ENCODE data around the gene DNM3.
"Not testable (repeated sequence)": the region's sequence is repeated elsewhere in the genome, so short reads cannot be mapped to it uniquely, and the experiment has no call there.

The DNM3 gene

DNA sequence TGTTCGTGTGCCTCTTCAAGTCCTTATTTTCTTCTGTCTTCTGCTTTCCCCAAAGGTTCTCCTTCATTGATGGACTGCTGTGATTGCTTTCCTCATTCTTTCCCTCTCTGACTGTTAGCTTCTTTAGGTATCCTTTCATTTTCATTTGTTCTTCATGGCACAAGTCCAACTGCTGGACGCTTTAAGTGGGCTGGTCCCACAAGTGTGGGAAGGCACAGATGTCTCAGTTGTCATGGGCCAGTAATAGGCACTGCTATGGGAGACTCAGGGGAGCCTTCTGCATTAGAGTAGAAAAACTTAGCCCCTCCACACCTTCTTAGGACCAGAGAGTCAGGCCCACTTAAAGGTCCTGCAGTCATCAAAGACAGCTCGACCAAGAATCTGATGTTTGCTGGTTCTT, 456.8 kb downstream of the DNM3 start:
- no peak for DNase-seq

DNA sequence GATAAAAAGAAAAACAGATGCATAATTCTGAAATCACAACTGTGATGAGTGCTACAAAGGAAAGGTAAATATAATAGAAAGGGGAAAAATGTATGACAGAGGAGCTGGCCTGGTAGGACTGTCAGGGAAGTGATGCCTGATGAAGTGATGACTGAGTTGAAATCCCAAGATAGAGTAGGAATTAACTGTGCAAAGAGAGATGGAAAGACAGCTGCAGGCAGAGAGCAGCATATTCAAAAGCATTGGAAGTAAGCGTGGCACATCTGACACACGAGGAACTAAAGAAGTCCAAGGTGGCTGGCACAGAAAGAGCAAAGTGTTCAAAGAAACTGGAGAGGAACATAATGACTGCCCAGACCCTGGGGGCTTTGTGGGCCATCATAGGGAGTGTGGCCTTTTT, 457.6 kb downstream of the DNM3 start:
- no peak for DNase-seq

DNA sequence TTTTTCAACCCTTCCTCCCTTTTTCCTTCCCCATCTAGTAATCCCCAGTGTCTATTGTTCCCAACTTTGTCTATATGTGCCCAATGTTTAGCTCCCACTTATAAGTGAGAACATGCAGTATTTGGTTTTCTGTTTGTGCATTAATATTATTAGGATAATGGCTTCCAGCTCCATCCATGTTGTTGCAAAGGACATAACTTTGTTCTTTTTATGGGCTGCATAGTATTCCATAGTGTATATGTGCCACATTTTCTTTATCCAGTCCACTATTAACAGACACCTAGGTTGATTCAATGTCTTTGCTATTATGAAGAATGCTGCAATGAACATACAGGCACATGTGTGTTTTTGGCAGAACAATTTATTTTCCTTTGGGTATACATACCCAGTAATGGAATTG, 458.2 kb downstream of the DNM3 start:
- no peak for DNase-seq

DNA sequence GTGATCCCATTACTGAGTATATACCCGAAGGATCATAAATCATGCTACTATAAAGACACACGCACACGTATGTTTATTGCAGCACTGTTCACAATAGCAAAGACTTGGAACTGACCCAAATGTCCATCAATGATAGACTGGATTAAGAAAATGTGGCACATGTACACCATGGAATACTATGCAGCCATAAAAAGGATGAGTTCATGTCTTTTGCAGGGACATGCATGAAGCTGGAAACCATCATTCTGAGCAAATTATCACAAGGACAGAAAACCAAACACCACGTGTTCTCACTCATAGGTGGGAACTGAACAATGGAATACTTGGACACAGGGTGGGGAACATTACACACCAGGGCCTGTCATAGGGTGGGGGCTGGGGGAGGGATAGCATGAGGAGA, 466.2 kb downstream of the DNM3 start:
- not testable (repeated sequence) for DNase-seq

DNA sequence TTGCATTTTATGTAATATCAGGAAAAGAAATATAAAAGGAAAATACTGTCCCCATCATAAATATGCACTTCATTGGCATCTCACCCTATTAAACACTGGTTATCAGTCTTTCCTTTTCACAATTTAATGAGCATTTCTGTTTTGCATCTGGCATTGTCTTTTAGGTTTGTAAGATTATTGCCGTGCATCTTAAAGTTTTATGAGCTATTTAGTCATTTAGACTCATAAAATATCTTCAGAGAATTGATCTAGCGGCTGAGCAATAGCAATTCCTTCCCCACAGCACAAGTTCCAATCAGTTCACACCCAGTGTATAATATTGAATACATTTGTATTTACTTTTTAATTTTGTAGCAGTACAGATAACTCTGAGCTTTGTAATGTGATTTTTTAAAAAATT, 466.8 kb downstream of the DNM3 start:
- DNase-seq, result no peak

DNA sequence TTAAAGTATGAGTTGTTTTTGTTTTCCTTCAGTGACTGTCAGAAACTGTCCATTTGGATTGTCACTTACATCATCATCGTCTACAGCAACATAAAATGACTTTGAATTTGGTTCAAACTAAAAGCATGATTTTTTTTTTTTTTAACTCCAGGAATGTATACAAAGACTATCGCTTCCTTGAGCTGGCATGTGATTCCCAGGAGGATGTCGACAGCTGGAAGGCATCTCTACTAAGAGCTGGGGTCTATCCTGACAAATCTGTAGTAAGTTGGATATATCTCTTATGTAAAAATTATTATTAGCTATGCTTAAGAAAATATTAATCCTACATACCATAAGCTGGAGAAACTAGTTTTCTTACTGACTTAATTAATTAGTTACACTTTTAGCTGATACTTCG, 467.3 kb downstream of the DNM3 start:
- DNase-seq, result no peak

DNA sequence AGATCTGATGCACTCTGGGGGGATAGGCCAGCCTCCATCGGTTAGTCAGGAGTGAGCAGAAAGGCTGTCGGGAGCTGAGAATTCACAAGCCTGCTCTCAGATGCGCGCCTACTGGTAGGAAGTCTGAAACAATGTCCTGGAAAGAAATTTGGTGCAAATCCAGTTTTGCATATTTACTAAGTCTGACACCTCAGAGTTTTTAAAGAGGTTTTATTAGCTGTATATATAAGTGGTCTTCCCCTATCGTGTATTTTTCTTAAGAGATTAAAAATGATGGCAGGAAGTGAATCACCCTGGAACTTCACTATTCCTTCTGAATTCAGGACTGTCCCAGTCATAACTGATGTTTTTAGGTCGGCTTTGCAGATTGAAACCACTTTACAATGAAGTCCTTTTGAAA, 479.4 kb downstream of the DNM3 start:
- no peak for DNase-seq

DNA sequence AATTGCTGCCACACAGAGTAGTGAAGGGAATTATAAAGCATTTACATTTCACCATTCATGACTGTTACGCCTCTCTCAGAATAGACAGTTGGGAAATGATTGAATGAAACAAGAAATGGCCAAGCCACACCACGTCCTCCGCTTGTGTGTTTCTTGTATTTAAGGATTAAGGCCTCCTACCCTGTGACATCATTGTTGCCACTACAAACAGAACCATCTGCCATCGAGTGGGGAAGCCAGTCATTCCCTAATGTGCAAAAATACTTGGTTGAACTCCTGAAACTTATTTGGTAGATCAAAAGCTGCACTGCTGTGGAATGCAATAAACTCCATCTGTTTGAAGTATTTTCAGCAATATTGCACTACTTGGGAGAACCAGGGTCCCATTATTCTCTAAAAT, 480.2 kb downstream of the DNM3 start:
- no peak for DNase-seq

DNA sequence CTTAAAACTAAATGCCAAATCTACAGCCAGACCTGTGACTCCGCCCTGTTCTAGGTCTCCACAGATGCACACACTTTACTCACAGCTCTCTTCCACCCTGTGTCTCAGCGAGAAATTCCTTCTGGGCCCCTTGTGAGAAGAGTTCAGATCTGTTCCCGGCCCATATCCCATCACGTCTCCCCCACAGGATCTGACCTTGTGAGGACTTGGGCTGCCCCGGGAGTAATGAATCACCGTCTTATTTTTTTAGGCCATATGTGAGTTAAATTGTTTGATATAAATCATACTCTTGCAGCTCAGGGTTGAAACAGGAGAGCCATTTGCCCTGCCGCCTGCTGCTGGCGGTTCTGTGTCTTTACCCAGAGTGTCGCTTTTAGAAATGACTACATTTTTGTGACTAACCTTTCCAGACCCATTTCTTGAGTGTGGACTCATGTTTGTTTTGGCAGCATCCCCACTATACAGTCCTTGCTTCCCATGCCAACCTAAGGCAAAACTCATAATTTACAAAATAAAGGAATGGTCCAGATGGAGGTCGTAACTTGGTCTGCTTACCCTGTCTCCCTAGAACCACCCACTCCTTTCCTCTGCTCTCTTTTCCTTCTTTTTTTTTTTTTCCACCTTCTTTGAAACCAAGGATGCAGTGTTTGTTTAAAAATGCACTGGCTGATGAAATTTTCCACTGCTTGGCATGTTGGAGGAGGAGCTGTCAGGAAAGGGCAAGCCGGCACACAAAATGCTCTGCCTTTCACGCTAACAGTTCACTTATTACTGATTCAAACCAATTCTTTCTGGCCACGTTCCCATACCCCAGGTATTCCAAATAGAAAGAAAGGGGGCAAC, 481.1 kb downstream of the DNM3 start:
- DNase-seq, result no peak

DNA sequence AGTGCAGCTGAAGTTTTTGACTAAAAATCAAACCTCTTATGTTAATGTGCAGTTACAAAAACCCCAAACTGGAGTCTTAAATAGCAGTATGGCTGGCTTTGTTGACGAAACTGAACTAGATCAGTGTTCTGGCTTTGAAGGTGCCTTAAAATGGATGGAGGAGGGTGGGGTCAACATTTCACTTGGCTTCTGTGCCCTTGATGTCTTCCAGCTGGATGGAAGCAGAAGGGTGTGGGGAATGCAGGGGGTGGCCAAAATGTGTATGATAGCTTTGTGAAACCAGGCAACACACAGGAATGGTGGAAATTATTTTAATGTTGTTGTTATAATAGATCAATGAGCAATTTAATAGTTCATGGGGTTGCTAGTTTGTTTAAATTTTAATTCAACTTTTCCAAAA, 482.4 kb downstream of the DNM3 start:
- no peak for DNase-seq

DNA sequence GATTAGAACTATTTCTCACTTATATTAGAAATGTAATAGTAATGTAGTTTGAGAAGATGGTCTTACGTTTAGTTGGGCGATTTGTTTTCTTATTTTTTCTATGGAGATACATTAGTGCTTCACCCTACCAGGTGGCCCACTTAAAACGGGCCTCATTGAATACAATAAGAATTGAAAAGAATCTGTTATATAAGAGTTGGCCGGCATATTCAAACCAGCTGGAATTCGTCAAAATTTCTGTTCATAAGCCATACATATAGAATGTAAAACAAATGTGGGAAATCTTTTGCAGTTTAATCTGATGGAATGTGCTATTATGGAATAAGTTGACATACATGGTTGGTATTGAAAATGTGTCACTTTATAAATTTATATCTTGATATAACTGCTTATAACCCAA, 482.8 kb downstream of the DNM3 start:
- DNase-seq, result no peak

DNA sequence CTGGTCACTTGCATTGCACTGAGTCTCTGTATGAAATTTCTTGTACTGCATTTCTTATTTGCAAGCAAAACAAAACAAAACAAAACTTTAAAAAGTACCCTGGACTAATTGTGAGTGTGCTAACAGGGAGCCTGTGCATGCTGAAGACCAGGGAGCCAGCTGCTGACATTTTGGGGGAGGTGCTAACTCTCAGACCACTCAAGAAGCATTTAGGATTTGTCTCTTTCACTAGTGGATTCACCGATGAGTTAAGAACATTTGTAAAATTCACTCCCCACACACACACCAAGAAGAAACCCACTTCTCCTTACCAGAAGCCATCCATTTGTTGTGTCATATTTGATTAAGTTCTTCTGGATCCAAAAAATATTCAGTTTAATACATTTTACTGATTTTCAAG, 483.5 kb downstream of the DNM3 start:
- DNase-seq, result no peak

DNA sequence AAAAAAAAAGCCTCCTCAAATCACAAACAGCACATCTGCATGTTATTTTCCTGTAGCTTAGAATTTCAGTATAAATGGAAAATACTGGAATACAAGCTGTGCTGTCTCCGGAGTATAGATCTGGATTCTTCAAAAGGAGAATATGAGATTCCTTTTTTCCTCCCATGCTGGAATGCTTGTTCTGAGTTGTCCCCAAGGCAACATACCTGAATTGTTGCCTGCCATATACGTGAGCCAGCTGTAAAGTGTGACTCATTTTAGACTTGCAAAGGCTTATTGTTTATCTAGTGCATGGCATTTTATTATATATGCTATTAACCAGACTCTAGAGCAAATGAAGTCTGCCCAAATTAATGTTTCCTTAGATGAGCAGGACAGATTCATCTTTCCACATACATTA, 484.2 kb downstream of the DNM3 start:
- no peak for DNase-seq

DNA sequence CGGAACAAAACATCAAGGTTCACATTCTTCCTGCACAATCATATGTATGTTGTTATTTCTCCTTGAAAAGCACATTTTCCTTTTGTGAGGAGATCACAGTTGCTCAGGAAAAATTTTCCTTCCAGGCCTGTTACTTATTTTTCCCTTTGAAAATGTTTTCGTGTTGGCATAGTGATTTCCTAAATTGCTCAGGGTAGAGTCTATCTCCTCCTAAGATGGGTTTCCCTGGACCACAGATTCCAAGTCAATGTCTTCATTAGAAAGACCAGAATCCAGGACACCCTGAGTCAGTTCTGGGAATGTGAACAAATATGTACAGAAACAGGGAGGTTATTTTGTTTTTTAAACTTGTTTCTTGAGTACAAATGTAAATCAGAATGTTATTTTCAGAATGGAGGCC, 484.8 kb downstream of the DNM3 start:
- no peak for DNase-seq

DNA sequence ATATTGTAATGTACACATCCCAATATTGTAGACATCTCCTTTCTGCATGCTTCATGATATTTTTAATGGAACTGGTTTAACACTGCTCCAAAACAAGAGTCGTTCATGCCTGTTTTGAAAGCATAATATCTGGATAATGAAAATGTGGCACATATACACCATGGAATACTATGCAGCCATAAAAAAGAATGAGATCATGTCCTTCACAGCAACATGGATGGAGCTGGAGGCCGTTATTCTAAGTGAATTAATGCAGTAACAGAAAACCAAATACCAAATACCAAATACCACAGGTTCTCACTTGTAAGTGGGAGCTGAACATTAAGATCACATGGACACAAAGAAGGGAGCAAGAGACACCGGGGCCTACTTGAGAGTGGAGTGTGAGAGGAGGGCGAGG, 487.0 kb downstream of the DNM3 start:
- no peak for DNase-seq

DNA sequence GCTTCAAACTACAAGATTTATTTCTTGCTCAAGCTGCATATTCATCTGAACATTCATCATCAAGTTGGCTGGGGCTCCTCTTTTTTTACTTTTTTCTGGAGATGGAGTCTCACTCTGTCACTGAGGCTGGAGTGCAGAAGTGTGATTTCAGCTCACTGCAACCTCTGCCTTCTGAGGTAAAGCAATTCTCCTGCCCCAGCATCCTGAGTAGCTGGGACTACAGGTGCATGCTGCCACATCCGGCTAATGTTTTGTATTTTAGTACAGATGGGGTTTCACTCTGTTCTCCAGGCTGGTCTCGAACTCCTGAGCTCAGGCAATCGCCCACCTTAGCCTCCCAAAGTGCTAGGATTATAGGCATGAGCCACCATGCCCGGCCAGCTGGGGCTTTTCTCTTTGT, 490.9 kb downstream of the DNM3 start:
- DNase-seq, result no peak

DNA sequence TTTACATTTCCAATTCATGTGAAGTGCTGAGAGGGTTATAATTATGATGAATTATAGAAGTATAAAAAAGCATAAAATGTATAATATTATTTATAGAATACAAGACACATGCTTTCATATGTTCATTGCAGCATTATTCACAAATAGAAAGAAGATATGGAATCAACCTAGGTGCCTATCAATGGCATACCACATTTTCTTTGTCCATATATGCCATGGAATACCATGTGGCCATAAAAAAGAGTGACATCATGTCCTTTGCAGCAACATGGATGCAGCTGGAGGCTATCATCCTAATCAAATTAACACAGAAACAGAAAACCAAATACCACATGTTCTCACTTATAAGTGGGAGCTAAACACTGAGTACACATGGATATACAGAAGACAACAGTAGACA, 494.1 kb downstream of the DNM3 start:
- DNase-seq, result no peak

DNA sequence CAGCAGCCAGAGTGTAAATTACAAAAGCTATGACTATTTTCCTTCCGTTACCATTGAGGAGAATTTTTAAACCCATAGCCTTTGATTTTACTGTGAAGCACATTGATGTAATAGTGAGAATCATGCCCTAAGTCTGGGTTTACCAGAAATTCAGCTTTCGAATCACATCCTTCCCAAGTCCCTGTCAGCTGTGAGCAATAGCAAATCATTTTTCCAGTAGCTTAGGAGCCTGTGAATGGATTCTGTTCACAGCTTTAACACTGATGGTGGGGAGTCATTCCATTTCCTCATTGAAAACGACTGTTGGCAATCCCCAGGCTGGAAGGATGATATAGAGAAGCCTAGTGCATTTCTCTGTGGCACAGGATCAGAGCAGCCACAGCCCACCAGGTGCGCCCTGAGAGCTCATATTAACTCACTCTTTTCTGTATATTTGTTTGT, 497.0 kb downstream of the DNM3 start:
- no peak for DNase-seq

DNA sequence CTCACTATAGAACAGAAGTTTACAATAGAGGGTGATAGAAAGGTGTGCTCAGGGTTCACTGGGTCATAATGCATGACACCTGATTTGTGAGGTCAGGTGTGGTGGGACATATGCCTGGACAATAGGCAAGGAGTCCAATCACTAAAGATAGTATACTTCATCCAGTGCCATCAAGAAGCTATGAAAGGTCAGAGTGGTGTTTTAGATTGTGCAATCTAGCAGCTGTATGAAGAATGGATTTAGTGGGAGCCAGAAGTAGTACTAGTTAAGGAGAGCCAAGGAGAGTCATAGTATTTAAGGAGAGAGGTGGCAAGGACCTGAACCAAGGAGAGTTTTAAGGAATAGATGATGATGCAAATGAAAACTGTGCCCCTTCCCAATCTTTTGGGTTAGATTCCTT, 498.5 kb downstream of the DNM3 start:
- no peak for DNase-seq

DNA sequence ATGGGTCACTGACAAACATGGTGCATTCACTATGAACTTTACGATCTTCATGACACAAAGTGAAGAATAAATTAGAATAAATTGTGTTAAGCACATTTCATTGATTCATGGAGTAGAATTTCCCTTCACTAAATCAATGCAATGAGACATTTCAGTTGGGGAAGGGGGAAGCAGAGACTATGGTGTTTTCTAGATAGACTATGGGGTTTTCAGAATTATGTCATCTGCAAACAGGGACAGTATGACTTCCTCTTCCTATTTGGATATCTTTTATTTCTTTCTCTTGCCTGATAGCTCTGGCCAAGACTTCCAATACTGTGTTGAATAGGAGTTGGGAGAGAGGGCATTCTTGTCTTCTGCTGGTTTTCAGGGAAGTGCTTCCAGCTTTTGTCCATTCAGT, 499.2 kb downstream of the DNM3 start:
- DNase-seq, result no peak

DNA sequence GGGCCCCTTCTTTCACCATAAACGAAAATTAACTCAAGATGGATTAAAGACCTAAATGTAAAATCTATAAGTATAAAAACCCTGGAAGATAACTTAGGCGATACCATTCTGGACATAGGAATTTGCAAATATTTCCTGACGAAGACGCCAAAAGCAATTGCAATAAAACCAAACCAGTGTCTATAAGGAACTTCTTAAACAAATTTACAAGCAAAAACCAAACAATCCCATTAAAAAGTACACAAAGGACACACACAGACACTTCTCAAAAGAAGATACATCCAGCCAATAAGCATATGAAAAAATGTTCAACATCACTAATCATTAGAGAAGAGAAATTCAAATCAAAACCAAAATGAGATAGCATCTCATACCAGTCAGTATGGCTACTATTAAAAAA, 500.4 kb downstream of the DNM3 start:
- no peak for DNase-seq

DNA sequence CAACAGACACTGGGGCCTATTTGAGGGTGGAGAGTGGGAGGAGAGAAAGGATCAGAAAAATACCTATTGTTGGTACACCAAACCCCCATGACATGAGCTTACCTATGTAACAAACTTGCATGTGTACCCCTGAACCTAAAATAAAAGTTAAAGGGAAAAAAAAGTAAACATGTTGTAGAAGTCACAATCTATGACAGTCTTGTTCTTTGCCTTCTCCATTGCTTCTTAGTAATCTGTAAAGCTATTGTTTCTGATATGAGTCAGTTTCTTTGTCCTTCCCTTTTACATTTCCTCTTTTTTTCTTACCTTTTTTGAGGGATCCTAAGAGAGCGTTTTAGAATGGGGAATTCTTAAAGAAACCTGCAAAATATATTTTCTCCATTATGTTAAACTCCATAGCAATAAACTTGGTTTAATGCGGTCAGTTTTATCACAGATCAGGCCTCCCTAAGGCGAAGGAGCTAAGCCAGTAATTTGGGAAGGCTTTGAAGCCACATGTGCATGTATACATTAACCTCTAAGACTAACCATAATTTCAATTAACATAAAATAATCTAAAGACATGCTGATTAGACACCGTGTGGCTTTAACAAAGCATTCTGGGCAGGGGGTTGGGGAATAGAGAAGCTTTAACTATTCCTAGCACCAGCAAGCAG, 501.4 kb downstream of the DNM3 start:
- no peak for DNase-seq

DNA sequence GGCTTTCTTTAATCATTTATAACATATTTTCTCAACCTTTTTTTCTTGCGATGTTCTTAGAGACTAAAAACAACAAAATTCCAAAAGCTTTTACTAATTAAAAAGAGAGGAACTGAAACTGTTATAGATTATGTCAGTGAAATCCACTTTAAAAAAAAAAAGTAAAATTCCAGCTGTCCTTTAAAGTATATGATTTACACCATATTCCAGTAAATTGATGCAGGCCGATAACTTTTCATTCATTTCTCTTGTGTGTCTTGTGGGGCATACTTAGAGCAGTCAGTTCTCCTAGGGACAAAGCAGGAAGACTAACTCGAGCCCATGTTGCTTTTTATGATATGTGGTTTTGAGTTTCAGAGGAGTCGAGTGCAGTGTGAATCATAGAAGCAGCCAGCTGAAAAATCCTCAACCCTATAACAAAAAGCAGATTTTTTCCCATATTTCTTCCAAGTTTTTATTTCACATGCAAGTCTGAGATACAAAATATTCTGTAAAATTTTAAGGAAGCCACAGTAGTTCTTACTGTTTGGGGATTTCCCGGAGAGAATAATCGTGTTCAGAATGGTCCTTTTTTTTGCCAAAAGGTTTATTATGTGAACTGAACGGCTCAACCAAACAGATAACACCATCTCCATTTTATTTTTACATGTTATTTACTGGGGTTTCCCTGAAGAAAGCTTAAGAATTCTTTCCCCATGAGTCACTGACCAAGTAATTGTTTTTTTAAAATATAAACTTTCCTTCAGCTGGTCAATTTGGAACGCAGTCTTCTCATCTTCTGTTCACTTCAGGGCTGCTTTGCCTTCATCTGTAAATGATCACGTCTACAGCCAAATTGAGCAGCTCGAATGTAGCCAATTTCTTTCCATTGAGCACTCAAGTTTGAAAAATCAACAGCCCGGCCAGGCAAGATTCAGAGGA, 502.2 kb downstream of the DNM3 start:
- DNase-seq, result no peak

DNA sequence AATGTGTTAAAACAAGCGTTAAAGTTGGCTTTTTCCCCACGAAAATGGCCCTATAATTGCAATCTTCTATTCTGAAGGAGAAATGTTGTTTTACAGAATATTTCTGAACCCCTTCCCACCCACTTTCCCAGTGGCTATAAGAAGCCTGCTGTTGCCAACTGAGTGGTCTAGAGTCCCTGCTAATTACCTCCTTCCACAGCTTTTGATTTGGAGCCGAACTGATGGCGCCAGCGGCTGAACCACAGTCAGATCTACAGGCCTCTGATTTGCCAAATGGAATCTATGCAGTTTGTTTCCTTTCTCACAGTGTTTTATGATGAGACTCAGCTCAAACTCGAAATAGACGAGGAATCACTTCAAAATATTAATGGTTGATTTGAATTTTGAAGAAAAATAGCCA, 503.1 kb downstream of the DNM3 start:
- DNase-seq, result no peak
